Lower lobe of right lung (tissue), 2 donors: Measurements from ENCODE around the gene PRKG1. TPM values are rescaled to one million over a fixed set of nuclear protein-coding genes. Genes with fewer than 3 reads are reported as not detected.
"Not testable (repeated sequence)": the region's sequence is repeated elsewhere in the genome, so short reads cannot be mapped to it uniquely, and the experiment has no call there.

Experiments used
- ATAC-seq, 2 donors: fragments of 200-7000 bp; cut with Tn5 transposase; one replicate each; pipeline ENCODE4 v1.9.1; 2020 to 2022; ENCODE audit warnings: mild to moderate bottlenecking in 2 of 2, moderate library complexity in 2 of 2
- DNase-seq: peaks from one replicate; pipeline ENCODE4 v3.0.0-alpha.2; 2020
- H3K27ac ChIP-seq: fragments of 200-600 bp; one replicate; pipeline ENCODE4 v1.8.0; 2022
- H3K27me3 ChIP-seq: fragments of 200-600 bp; one replicate; pipeline ENCODE4 v1.8.0; 2022; ENCODE audit warnings: low read depth
- H3K36me3 ChIP-seq: fragments of 200-600 bp; one replicate; pipeline ENCODE4 v1.8.0; 2022; ENCODE audit warnings: mild to moderate bottlenecking
- H3K4me1 ChIP-seq: fragments of 200-600 bp; one replicate; pipeline ENCODE4 v1.8.0; 2022
- H3K4me3 ChIP-seq: fragments of 200-600 bp; one replicate; pipeline ENCODE4 v1.8.0; 2022; ENCODE audit warnings: mild to moderate bottlenecking
- H3K9me3 ChIP-seq: fragments of 200-600 bp; one replicate; pipeline ENCODE4 v1.8.0; 2022
- intact Hi-C: fragments of 100-400 bp; cut with DNase I; formaldehyde crosslinking; loops from one replicate; pipeline ENCODE4 v1.11.0; 2022
- total RNA-seq: library from RNA; stranded (reverse); fragmentation: NEBNext Ultra II Directional; extraction: Animal tissue kit (Norgen Biotek cat#: 25700); gene quantifications from one replicate; pipeline ENCODE4 v1.2.1, GENCODE V29; 2021
- TF ChIP-seq, protein P1 (sequence below): fragments of 200-600 bp; IDR thresholded peaks from one replicate; pipeline ENCODE4 v1.8.0; 2022; ENCODE audit warnings: antibody characterized with exemption, mild to moderate bottlenecking
- donor health status: DM: no; HTN: yes; CAD: no; lungs with severe emphysema.

Gene PRKG1
- total RNA-seq, 1 donor from 2014 or later = 23.6 TPM

DNA sequence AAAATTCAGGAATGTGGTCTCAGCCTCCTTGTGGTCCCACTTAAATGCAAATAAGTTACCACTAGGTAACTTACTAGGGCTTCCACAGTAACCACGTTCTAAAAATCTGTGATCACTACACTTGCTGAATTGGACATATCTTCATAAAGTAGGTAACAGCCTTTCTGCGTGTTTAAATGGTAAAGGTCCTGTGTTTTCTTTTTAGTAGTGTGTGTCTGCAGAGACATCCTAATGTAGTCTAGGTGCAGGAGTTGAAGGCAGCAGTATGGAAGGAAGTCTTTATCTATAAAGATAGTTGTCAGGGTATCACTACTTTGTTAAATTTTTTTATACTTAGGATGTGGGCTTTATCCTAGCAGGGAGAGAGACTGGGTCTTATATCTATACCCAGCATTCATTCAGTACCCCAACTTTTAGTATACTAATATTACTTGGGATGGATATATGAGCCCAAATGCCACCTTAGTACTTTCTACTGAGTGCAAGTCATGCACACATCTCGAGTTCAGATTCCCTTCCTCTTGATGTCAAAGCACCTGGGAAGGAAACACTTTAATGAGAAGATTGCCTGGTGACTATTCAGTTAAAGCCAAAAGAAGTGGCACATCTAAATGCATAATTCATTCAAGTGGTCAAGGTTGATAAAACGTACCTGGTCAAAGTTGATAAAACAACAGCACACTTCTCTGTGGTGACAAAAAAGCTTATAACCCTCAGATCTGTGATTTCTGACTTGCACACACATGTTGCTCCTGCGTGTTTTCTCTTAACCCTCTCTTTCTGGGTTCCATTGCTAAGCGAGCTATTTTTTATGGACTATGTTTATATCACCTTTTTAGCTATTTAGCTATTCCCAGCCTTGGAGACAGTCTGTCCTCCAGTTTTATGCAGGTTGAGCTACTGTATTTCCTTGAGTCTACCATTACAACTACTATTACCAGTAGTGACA, 958.7 kb downstream of the PRKG1 start:
- H3K36me3 ChIP-seq = no peaks in the 10 kb centered on the region
- no peak overlapping the region for H3K4me3 ChIP-seq
- no peak for ATAC-seq
- H3K27me3 ChIP-seq = no peaks in the 10 kb centered on the region
- no peak overlapping the region for H3K27ac ChIP-seq
- no peaks in the 10 kb centered on the region for H3K4me1 ChIP-seq
- no peaks in the 10 kb centered on the region for H3K9me3 ChIP-seq
- intact Hi-C loops = no loop called here
- TF ChIP-seq, protein P1, sequence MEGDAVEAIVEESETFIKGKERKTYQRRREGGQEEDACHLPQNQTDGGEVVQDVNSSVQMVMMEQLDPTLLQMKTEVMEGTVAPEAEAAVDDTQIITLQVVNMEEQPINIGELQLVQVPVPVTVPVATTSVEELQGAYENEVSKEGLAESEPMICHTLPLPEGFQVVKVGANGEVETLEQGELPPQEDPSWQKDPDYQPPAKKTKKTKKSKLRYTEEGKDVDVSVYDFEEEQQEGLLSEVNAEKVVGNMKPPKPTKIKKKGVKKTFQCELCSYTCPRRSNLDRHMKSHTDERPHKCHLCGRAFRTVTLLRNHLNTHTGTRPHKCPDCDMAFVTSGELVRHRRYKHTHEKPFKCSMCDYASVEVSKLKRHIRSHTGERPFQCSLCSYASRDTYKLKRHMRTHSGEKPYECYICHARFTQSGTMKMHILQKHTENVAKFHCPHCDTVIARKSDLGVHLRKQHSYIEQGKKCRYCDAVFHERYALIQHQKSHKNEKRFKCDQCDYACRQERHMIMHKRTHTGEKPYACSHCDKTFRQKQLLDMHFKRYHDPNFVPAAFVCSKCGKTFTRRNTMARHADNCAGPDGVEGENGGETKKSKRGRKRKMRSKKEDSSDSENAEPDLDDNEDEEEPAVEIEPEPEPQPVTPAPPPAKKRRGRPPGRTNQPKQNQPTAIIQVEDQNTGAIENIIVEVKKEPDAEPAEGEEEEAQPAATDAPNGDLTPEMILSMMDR = no peak
- DNase-seq = no peak

GRCh38 chr10:52039002-52039793, 964.9 kb downstream of the PRKG1 start:
- H3K27ac ChIP-seq, DNase-seq, H3K4me3 ChIP-seq, H3K9me3 ChIP-seq, H3K4me1 ChIP-seq, intact Hi-C loops, H3K27me3 ChIP-seq, ATAC-seq, H3K36me3 ChIP-seq: not testable (repeated sequence)

DNA sequence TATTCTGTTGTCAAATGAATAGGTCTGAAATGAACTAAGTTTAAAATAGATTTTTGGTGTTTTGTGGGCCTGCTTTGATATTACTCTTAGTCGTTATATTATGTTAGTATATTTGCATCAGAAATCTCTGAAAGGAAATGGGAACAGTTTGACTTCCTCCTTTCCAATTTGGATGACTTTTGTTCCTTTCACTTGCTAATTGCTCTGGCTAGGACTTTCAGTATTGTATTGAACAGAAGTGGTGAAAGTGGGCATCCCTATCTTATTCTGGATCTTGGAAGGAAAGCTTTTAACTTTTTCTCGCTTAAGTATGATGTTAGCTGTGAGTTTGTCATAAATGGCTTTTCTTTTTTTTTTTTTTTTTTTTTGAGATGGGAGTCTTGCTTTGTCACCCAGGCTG, 966.2 kb downstream of the PRKG1 start:
- DNase-seq = no peak
- intact Hi-C loops = no loop called here
- no peaks in the 10 kb centered on the region for H3K27me3 ChIP-seq
- H3K4me3 ChIP-seq = no peak overlapping the region
- H3K27ac ChIP-seq = no peak overlapping the region
- ATAC-seq = no peak
- TF ChIP-seq, protein P1 = no peak
- H3K36me3 ChIP-seq = no peaks in the 10 kb centered on the region
- no peaks in the 10 kb centered on the region for H3K9me3 ChIP-seq
- H3K4me1 ChIP-seq = no peaks in the 10 kb centered on the region

- H3K27ac ChIP-seq = no peak overlapping the region
- no peaks in the 10 kb centered on the region for H3K9me3 ChIP-seq
- no peaks in the 10 kb centered on the region for H3K27me3 ChIP-seq
- no peak overlapping the region for H3K4me3 ChIP-seq
- TF ChIP-seq, protein P1 = no peak
- intact Hi-C loops = no loop called here
- H3K36me3 ChIP-seq = no peaks in the 10 kb centered on the region
- ATAC-seq (no peak), DNase-seq (no peak)
- no peaks in the 10 kb centered on the region for H3K4me1 ChIP-seq
These were observed 969.5 kb downstream of the PRKG1 start for GRCh38 chr10:52043811-52044210.

DNA sequence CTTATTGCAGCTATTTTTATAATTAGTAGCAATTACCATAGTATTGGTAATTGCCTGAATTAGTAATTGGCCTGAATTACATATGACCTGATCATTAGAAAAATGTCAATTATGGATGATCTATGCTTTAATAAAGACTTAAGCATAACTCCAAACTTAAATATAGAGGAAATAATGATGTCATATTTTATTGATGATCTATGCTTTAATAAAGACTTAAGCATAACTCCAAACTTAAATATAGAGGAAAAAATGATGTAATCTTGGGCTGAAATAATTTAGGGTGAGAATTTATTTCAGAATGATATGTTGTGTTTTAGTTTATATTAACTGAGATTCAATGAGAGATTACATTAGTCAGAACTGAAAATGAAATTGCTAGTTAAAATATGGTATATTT, 973.8 kb downstream of the PRKG1 start:
- DNase-seq (no peak), ATAC-seq (no peak)
- Histone ChIP-seq H3K36me3 (no peaks in the 10 kb centered on the region), H3K27ac (no peak overlapping the region), H3K9me3 (no peaks in the 10 kb centered on the region), H3K27me3 (no peaks in the 10 kb centered on the region), H3K4me1 (no peaks in the 10 kb centered on the region), H3K4me3 (no peak overlapping the region)
- intact Hi-C loops = no loop called here
- TF ChIP-seq, protein P1 = no peak
